Natural killer cell (primary cell): ENCODE results near the gene OR4M1. TPM values are rescaled to one million over a fixed set of nuclear protein-coding genes. Genes with fewer than 3 reads are reported as not detected.
"Not testable (repeated sequence)": the region's sequence is repeated elsewhere in the genome, so short reads cannot be mapped to it uniquely, and the experiment has no call there.

Experiments used
- ATAC-seq, 3 donors: fragments of 150-1000 bp in 2 of 3; fragments of 200-7000 bp in 1 of 3; cut with Tn5 transposase; 1 replicate in 1 of 3; 2 replicates in 2 of 3; pipeline ENCODE4 v1.10.0; 2021; ENCODE audit warnings: mild to moderate bottlenecking in 2 of 3, moderate library complexity in 2 of 3
- DNase-seq, 2 donors: peaks; one replicate each; pipeline versions ENCODE4 v3.0.0 to v3.0.0-alpha.2; 2013 to 2021; ENCODE audit warnings: mixed read lengths in 1 of 2
- H3K27ac ChIP-seq: one replicate; pipeline ENCODE4 v1.5.1; 2013; ENCODE audit warnings: mild to moderate bottlenecking, low read length
- H3K27me3 ChIP-seq: one replicate; pipeline ENCODE4 v1.6.1; 2013; ENCODE audit warnings: low read length; ENCODE audit not compliant: control insufficient read depth, insufficient read depth
- H3K36me3 ChIP-seq: one replicate; pipeline ENCODE4 v1.6.1; 2013; ENCODE audit warnings: low read length; ENCODE audit not compliant: control insufficient read depth, insufficient read depth
- H3K4me1 ChIP-seq: one replicate; pipeline ENCODE4 v1.6.1; 2013; ENCODE audit warnings: low read length; ENCODE audit not compliant: control insufficient read depth, insufficient read depth
- H3K4me3 ChIP-seq: one replicate; pipeline ENCODE4 v1.5.1; 2013; ENCODE audit warnings: low read length
- H3K9me3 ChIP-seq: one replicate; pipeline ENCODE4 v1.6.1; 2013; ENCODE audit warnings: low read length; ENCODE audit not compliant: control insufficient read depth, insufficient read depth
- H3K27ac Mint-ChIP-seq, 2 donors: one replicate each; pipeline ENCODE4 v1.8.0; 2022; ENCODE audit warnings: mild to moderate bottlenecking in 2 of 2, mixed read lengths in 2 of 2, moderate library complexity in 1 of 2
- H3K27me3 Mint-ChIP-seq, 2 donors: one replicate each; pipeline ENCODE4 v1.8.0; 2022; ENCODE audit warnings: low read depth in 2 of 2, mixed read lengths in 2 of 2
- H3K36me3 Mint-ChIP-seq: one replicate; pipeline ENCODE4 v1.8.0; 2022; ENCODE audit warnings: mixed read lengths
- H3K4me1 Mint-ChIP-seq, 2 donors: one replicate each; pipeline ENCODE4 v1.8.0; 2022; ENCODE audit warnings: mixed read lengths in 2 of 2
- H3K4me3 Mint-ChIP-seq: one replicate; pipeline ENCODE4 v1.8.0; 2022; ENCODE audit warnings: mild to moderate bottlenecking, moderate library complexity, mixed read lengths
- H3K9me3 Mint-ChIP-seq, 2 donors: one replicate each; pipeline ENCODE4 v1.8.0; 2022; ENCODE audit warnings: mixed read lengths in 2 of 2
- WGBS: methylation state at CpG from one replicate; pipeline ENCODE4 v1.1.7; 2013; ENCODE audit warnings: missing lambda C conversion rate; ENCODE audit not compliant: insufficient coverage; 5-methylcytosine and 5-hydroxymethylcytosine counted together
- intact Hi-C: fragments of 100-400 bp; cut with micrococcal nuclease; formaldehyde crosslinking; loops from one replicate; pipeline ENCODE4 v1.14.2; 2022
- total RNA-seq, 4 donors: library from RNA; stranded (reverse); fragments of 120-200 nt in 1 of 4; gene quantifications; one replicate each; pipeline versions ENCODE4 v1.2.3 to v1.2.4, GENCODE V29; 2013 to 2022
- TF ChIP-seq, protein P1 (sequence below): fragments of 200-600 bp; IDR thresholded peaks from one replicate; pipeline ENCODE4 v1.8.0; 2022; ENCODE audit warnings: antibody characterized with exemption

Gene OR4M1
- total RNA-seq, 3 donors from 2014 or later (not counting 1 experiment from before 2014, with no cell fraction given) = not detected

DNA sequence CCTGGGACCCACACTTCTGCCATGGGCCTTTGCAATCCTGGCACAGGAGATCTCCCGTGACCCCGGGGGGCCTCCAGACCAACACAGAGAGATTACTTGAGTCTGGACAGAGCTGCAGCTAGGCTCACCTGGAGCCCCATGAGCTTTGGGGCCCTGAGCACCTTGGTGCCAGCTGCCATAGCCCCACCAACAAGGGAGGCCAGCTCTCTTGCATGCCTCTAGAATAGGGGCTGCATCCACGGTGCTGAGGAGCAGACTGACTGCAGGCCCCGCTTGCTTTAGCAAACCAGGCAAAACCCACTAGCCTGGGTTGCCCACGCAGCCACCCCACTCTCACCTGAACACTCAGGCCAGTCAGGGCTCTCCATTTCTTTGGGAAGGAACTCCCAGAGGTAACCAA, 26.6 kb downstream of the OR4M1 start:
- Mint-ChIP-seq H3K36me3 (no peaks in the 10 kb centered on the region), H3K4me1 (no peaks in the 10 kb centered on the region), H3K9me3 (peaks cover 2 to 5% of the 10 kb centered on the region in 2 donors), H3K27ac (no peak overlapping the region), H3K27me3 (no peaks in the 10 kb centered on the region), H3K4me3 (no peak overlapping the region)
- Histone ChIP-seq H3K9me3 (peaks cover 12% of the 10 kb centered on the region), H3K4me1 (no peaks in the 10 kb centered on the region), H3K27ac (no peak overlapping the region), H3K4me3 (no peak overlapping the region), H3K27me3 (no peaks in the 10 kb centered on the region), H3K36me3 (no peaks in the 10 kb centered on the region)
- intact Hi-C loops = no loop called here
- WGBS = 90% methylated on average over 5 of the region's 5 CpGs
- no peak for DNase-seq
- TF ChIP-seq, protein P1, sequence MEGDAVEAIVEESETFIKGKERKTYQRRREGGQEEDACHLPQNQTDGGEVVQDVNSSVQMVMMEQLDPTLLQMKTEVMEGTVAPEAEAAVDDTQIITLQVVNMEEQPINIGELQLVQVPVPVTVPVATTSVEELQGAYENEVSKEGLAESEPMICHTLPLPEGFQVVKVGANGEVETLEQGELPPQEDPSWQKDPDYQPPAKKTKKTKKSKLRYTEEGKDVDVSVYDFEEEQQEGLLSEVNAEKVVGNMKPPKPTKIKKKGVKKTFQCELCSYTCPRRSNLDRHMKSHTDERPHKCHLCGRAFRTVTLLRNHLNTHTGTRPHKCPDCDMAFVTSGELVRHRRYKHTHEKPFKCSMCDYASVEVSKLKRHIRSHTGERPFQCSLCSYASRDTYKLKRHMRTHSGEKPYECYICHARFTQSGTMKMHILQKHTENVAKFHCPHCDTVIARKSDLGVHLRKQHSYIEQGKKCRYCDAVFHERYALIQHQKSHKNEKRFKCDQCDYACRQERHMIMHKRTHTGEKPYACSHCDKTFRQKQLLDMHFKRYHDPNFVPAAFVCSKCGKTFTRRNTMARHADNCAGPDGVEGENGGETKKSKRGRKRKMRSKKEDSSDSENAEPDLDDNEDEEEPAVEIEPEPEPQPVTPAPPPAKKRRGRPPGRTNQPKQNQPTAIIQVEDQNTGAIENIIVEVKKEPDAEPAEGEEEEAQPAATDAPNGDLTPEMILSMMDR = no peak
- no peak for ATAC-seq

DNA sequence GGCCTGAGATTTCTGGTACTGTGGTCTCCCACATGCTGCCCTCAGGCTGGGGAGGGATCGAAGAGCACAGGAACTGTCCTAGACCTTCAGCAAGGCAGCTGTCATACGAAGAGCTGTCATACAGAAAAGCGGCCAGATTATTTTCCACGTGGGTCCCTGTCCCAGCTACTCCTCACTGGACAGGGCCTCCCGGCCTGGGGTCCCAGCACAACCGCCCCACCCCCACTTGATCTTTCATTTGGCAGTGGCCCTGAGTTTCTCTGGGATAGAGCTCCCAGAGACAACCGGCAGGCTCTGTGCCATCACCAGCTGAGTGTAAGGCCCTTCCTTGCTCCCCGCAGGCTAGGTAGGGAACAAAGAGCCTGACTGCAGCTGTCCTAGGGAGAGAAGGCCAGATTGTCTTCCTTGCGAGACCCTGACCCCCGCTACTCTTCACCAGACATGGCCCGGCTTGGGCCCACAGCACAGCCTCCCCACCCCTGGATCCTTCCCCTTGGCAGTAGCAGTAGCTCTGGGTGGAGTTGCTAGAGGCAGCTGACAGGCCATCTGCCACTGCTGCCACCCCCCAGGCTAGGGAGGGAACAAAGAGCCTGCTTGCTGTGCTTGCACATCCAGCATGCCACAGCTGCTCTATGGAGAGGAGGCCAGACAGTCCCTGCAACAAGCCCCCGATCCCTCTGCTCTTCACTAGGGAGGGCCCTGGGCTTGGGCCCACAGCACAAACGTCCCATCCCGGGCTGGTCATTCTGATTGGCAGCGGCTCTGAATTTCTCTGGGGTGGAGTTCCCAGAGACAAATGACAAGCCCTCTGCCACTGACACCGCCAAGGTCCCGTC, 27.2 kb downstream of the OR4M1 start:
- intact Hi-C loops = no loop called here
- peaks cover 12% of the 10 kb centered on the region for H3K9me3 ChIP-seq
- H3K36me3 Mint-ChIP-seq = no peaks in the 10 kb centered on the region
- H3K9me3 Mint-ChIP-seq = peaks cover 2 to 5% of the 10 kb centered on the region in 2 donors
- H3K36me3 ChIP-seq = no peaks in the 10 kb centered on the region
- no peak for DNase-seq
- no peak overlapping the region for H3K4me3 Mint-ChIP-seq
- no peak for ATAC-seq
- TF ChIP-seq, protein P1 = no peak
- H3K4me3 ChIP-seq = no peak overlapping the region
- H3K27ac Mint-ChIP-seq = no peak overlapping the region
- H3K27me3 Mint-ChIP-seq = no peaks in the 10 kb centered on the region
- H3K4me1 ChIP-seq = no peaks in the 10 kb centered on the region
- H3K4me1 Mint-ChIP-seq = no peaks in the 10 kb centered on the region
- no peak overlapping the region for H3K27ac ChIP-seq
- no peaks in the 10 kb centered on the region for H3K27me3 ChIP-seq
- 82% methylated on average over 17 of the region's 17 CpGs for WGBS

DNA sequence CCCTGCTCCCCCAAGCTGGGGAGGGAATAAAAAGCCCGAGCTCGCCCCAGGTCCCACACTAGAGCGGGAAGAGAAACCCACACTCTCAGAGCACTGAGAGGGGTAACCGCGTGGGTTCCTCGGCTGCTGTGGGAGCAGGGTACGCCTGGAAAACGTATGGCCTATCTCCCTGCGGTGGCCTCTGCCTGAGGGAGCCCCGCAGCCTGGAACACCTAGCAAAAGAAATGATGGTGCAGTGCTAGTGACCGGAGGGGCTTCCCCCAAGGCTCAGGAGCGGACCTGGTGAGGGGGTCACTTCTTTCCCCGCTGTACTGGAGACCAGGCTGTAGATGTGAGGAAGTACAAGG, 27.8 kb downstream of the OR4M1 start:
- Mint-ChIP-seq H3K27me3 (no peaks in the 10 kb centered on the region), H3K4me1 (no peaks in the 10 kb centered on the region), H3K9me3 (peaks cover 2 to 5% of the 10 kb centered on the region in 2 donors), H3K4me3 (no peak overlapping the region), H3K27ac (no peak overlapping the region), H3K36me3 (no peaks in the 10 kb centered on the region)
- Histone ChIP-seq H3K9me3 (peaks cover 14% of the 10 kb centered on the region), H3K4me3 (no peak overlapping the region), H3K36me3 (no peaks in the 10 kb centered on the region), H3K27me3 (no peaks in the 10 kb centered on the region), H3K27ac (no peak overlapping the region), H3K4me1 (no peaks in the 10 kb centered on the region)
- intact Hi-C loops = no loop called here
- no peak for ATAC-seq
- TF ChIP-seq, protein P1 = no peak
- DNase-seq = no peak
- WGBS = 84% methylated on average over 13 of the region's 13 CpGs

DNA sequence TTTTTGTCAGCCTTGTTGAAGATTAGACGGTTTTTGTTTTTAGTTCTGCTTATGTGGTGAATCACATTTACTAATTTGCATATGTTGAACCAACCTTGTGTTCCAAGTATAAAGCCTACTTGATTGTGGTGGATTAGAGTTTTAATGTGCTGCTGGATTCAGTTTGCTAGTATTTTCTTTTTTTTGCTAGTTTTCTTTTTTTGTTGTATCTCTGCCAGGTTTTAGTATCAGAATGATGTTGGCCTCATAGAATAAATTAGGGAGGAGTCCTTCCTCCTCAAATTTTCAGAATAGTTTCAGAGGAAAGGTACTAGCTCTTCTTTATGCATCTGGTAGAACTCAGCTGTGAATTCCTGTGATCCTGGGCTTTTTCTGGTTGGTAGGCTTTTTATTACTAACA, 30.2 kb downstream of the OR4M1 start, which contains the start of gene OR4N2:
TSS of gene OR4N2 (plus strand) at position 301 of the 400 bp plus-strand sequence. CDS start 23,679 bp downstream, outside the sequence.
- H3K4me3 ChIP-seq, H3K4me1 ChIP-seq, H3K36me3 Mint-ChIP-seq, ATAC-seq, intact Hi-C loops, H3K27me3 Mint-ChIP-seq, H3K27ac Mint-ChIP-seq, H3K27me3 ChIP-seq, H3K9me3 Mint-ChIP-seq, H3K4me1 Mint-ChIP-seq, DNase-seq, H3K36me3 ChIP-seq, H3K4me3 Mint-ChIP-seq, H3K27ac ChIP-seq: not testable (repeated sequence)
- no CpG with 5 or more reads among the region's 1 CpG for WGBS
- H3K9me3 ChIP-seq = peaks cover 14% of the 10 kb centered on the region

DNA sequence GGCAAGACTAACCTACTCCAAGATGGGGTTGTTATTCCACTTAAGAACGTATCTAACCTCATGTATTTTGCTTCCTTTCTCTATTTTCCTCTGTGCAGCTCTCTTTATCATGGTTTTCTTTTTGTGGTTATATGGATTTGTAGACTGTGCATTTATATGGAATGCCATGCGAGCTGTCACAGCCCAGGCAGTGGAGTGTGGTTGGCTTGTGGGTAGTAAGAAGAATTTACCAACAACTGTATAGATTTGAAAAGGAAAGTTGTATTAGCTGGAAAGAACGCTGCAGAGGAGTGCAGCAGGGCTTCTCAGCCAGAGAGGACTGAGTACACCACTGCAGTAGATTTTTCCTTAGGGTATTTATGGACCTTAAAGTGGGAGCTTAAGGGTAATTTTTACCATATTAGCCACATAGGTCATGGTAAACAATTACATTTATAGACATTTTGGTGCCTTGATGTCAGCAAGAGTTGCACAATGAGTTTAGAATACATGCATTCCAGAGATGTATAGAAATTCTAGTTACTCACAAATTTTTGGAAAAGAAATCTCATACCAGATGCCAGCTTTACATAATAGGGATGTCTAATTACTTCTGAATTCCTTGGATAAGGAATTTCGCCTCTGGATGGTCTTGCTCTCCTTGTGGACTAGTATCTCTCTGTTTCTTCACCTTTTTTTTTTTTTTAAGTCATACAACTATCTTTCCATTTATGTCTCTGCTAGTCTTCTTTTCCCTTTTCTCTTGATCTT, 40.0 kb downstream of the OR4M1 start:
- H3K4me1 ChIP-seq, H3K27me3 ChIP-seq, H3K9me3 ChIP-seq, H3K27ac Mint-ChIP-seq, H3K27me3 Mint-ChIP-seq, H3K36me3 ChIP-seq, intact Hi-C loops, H3K4me3 ChIP-seq, DNase-seq, H3K36me3 Mint-ChIP-seq, H3K9me3 Mint-ChIP-seq, ATAC-seq, H3K4me1 Mint-ChIP-seq, H3K4me3 Mint-ChIP-seq, H3K27ac ChIP-seq: not testable (repeated sequence)
- WGBS = 70% methylated on average over 2 of the region's 4 CpGs
